ENCODE measurements around the gene PRDM13.
"Not testable (repeated sequence)": the region's sequence is repeated elsewhere in the genome, so short reads cannot be mapped to it uniquely, and the experiment has no call there.

PRDM13 gene

GRCh38 chr6:99614430-99615186 is 8.0 kb downstream of the PRDM13 start:
- H3K4me3 ChIP-seq (ENCODE audit: control insufficient read depth, low read depth, low read length) = no peak overlapping the region
- DNase-seq (ENCODE audit: low read depth) = no peak

GRCh38 chr6:99617131-99617530 is 10.5 kb downstream of the PRDM13 start:
- no peak for TF ChIP-seq CTCF (conservative IDR thresholded peaks at IDR 0.05; ENCODE audit: control insufficient read depth, insufficient read depth, low read depth, low read length)
- H3K4me3 ChIP-seq (ENCODE audit: control insufficient read depth, low read depth, low read length) = no peak overlapping the region
- no peak for DNase-seq (ENCODE audit: low read depth)

More at GRCh38 chr6:99614430-99615186, 8.0 kb downstream of the PRDM13 start:
- no peak for TF ChIP-seq CTCF (conservative IDR thresholded peaks at IDR 0.05; ENCODE audit: control insufficient read depth, insufficient read depth, low read depth, low read length)

GRCh38 chr6:99618649-99619408 is 12.2 kb downstream of the PRDM13 start:
- TF ChIP-seq CTCF (conservative IDR thresholded peaks at IDR 0.05; ENCODE audit: control insufficient read depth, insufficient read depth, low read depth, low read length) = no peak
- no peak overlapping the region for H3K4me3 ChIP-seq (ENCODE audit: control insufficient read depth, low read depth, low read length)
- no peak for DNase-seq (ENCODE audit: low read depth)

- DNase-seq (ENCODE audit: low read depth) = no peak
- no peak for TF ChIP-seq CTCF (conservative IDR thresholded peaks at IDR 0.05; ENCODE audit: control insufficient read depth, insufficient read depth, low read depth, low read length)
- H3K4me3 ChIP-seq (ENCODE audit: control insufficient read depth, low read depth, low read length) = no peak overlapping the region
Measured at GRCh38 chr6:99619409-99619762, 12.8 kb downstream of the PRDM13 start.

GRCh38 chr6:99622044-99622443 is 15.4 kb downstream of the PRDM13 start:
- not testable (repeated sequence) for DNase-seq (ENCODE audit: low read depth); H3K4me3 ChIP-seq (ENCODE audit: control insufficient read depth, low read depth, low read length)

- no peak for TF ChIP-seq CTCF (conservative IDR thresholded peaks at IDR 0.05; ENCODE audit: control insufficient read depth, insufficient read depth, low read depth, low read length)
- H3K4me3 ChIP-seq (ENCODE audit: control insufficient read depth, low read depth, low read length) = no peak overlapping the region
- no peak for DNase-seq (ENCODE audit: low read depth)
Measured at GRCh38 chr6:99629293-99629692, 22.7 kb downstream of the PRDM13 start.

GRCh38 chr6:99637629-99638028 is 31.0 kb downstream of the PRDM13 start:
- H3K4me3 ChIP-seq (ENCODE audit: control insufficient read depth, low read depth, low read length) = no peak overlapping the region
- no peak for TF ChIP-seq CTCF (conservative IDR thresholded peaks at IDR 0.05; ENCODE audit: control insufficient read depth, insufficient read depth, low read depth, low read length)
- DNase-seq (ENCODE audit: low read depth) = no peak

GRCh38 chr6:99638358-99638757 is 31.7 kb downstream of the PRDM13 start:
- H3K4me3 ChIP-seq (ENCODE audit: control insufficient read depth, low read depth, low read length); DNase-seq (ENCODE audit: low read depth): not testable (repeated sequence)
